HG03571 (cell line): ENCODE data around the gene STARD5.
"Not testable (repeated sequence)": the region's sequence is repeated elsewhere in the genome, so short reads cannot be mapped to it uniquely, and the experiment has no call there.

Experiments used
- ATAC-seq: cut with Tn5 transposase; IDR thresholded peaks from one replicate; pipeline ENCODE4 v1.9.1; 2021; ENCODE audit not compliant: unreplicated experiment

STARD5 gene

GRCh38 chr15:81323944-81324881 lies at the start of gene STARD5:
Gene STARD5, minus strand, starts transcription at chr15:81324141. Its CDS starts 42 bp downstream, at chr15:81324099.
- peak; percentile 100 for ATAC-seq

- ATAC-seq: no peak
Observed at GRCh38 chr15:81373176-81373575, 49.2 kb upstream of the STARD5 start.

- no peak for ATAC-seq
Observed at GRCh38 chr15:81372575-81372974, 48.6 kb upstream of the STARD5 start.

GRCh38 chr15:81363718-81364500 lies 40.0 kb upstream of the STARD5 start:
- no peak for ATAC-seq

GRCh38 chr15:81363276-81363675 lies 39.3 kb upstream of the STARD5 start:
- no peak for ATAC-seq

GRCh38 chr15:81362790-81363189 lies 38.8 kb upstream of the STARD5 start:
- ATAC-seq: no peak

GRCh38 chr15:81361891-81362290 lies 38.0 kb upstream of the STARD5 start:
- ATAC-seq: no peak

GRCh38 chr15:81360491-81360890 lies 36.5 kb upstream of the STARD5 start:
- no peak for ATAC-seq

GRCh38 chr15:81358248-81358647 lies 34.3 kb upstream of the STARD5 start:
- no peak for ATAC-seq

GRCh38 chr15:81357180-81357686 lies 33.3 kb upstream of the STARD5 start:
- ATAC-seq: no peak

- ATAC-seq: no peak
Observed at GRCh38 chr15:81356252-81356651, 32.3 kb upstream of the STARD5 start.

GRCh38 chr15:81351651-81352050 lies 27.7 kb upstream of the STARD5 start:
- ATAC-seq: no peak

- no peak for ATAC-seq
Observed at GRCh38 chr15:81349271-81349670, 25.3 kb upstream of the STARD5 start.

- ATAC-seq: not testable (repeated sequence)
Observed at GRCh38 chr15:81348691-81349090, 24.8 kb upstream of the STARD5 start.

GRCh38 chr15:81347910-81348309 lies 24.0 kb upstream of the STARD5 start:
- ATAC-seq: no peak

- ATAC-seq: no peak
Observed at GRCh38 chr15:81346611-81347010, 22.7 kb upstream of the STARD5 start.

- ATAC-seq: no peak
Observed at GRCh38 chr15:81343371-81343770, 19.4 kb upstream of the STARD5 start.

GRCh38 chr15:81341351-81341750 lies 17.4 kb upstream of the STARD5 start:
- ATAC-seq: no peak

GRCh38 chr15:81339851-81340250 lies 15.9 kb upstream of the STARD5 start:
- ATAC-seq: no peak

GRCh38 chr15:81339321-81339720 lies 15.4 kb upstream of the STARD5 start:
- no peak for ATAC-seq

GRCh38 chr15:81338170-81339007 lies 14.4 kb upstream of the STARD5 start:
- no peak for ATAC-seq
